HG02840 (cell line): ENCODE data around the gene CHEK1.
"Not testable (repeated sequence)": the region's sequence is repeated elsewhere in the genome, so short reads cannot be mapped to it uniquely, and the experiment has no call there.

ENCODE experiments used
- ATAC-seq: cut with Tn5 transposase; IDR thresholded peaks from one replicate; pipeline ENCODE4 v1.9.1; 2021; ENCODE audit warnings: mild to moderate bottlenecking, moderate library complexity, moderate number of reproducible peaks; ENCODE audit not compliant: unreplicated experiment, low FRiP score

Gene CHEK1

DNA sequence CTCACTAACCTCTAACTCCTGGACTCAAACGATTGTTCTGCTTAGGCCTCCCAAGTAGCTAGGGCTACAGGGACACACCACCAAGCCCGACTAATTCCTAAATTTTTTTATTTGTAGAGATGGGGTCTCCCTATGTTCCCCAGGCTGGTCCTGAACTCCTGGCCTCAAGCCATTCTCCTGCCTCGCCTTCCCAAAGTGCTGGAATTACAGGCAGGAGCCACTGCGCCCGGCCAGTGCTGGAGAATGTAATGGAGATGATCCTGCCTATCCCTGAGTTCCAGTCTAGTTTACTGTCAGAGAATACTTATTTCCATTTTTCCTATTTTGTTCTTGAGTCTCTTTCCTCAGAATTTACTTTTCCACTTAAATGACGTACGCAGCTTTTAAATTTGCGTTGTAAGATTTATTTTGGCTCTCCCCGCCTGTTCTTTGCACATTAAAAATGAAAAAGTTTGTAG lies at the start of gene CHEK1:
Gene CHEK1, plus strand, starts transcription at position 408 of the 458 bp plus-strand sequence. CDS start 1,606 bp downstream, outside the sequence.
- no peak for ATAC-seq

DNA sequence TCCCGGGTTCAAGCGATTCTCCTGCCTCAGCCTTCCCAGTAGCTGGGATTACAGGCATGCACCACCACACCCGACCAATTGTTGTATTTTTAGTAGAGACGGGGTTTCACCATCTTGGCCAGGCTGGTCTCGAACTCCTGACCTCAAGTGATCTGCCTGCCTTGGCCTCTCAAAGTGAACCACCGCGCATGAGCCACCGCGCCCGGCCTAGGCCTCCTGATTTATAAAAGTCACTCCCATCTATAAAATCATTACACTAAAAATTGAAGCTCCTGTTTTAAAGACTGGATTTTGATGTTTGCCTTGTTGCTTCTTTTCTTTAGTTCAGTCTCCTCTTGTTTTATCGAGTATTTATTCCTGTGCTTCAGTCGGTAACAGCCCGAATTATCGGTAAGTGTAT lies 47.8 kb upstream of the CHEK1 start:
- ATAC-seq: not testable (repeated sequence)

DNA sequence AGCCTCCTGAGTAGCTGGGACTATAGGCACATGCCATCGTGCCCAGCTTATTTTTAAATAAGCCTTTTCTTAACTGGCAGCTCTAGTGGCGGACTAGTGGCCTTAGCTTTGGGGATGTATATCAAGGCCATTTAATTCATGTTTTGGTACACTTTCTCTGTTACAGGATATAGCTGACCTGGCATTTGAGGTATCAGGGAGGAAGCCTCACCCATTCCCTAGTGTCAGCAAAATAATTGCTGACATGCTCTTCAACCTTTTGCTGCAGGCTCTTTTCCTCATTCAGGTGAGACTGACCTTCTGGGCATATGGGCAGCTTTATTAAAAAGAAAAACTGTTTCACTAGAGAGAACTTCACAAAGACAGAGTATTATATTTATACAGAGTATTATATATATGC lies 46.2 kb upstream of the CHEK1 start:
- ATAC-seq: no peak

DNA sequence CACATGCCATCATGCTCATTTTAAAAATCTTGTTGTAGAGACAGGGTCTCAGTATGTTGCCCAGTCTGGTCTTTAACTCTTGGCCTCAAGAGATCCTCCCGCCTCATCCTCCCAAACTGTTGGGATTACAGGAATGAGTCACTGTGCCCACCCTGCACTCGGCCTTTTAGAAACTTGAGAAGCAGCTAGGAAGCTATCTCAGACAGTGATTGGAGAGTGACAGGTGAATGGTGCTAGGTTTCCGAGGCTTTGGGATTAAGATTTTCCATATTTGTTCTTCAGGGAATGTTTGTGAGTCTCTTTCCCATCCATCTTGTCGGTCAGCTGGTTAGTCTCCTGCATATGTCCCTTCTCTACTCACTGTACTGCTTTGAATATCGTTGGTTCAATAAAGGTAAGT lies 45.2 kb upstream of the CHEK1 start:
- no peak for ATAC-seq

DNA sequence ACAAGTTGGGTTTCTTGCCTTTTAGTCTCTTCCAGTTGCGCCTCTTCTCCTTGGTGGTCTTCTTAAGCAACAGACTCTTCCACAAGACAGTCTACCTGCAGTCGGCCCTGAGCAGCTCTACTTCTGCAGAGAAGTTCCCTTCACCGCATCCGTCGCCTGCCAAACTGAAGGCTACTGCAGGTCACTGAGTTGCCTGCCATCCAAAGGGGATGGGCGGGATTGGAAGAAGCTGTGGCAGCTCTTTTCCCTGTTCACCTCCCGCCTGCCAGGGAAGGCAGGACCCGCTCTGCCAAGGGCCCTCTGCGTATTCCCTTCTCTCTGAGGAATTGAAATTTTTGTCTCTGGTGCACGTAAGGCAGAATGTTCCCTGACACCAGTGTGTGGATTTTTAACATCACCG lies 41.5 kb upstream of the CHEK1 start:
- ATAC-seq: no peak

DNA sequence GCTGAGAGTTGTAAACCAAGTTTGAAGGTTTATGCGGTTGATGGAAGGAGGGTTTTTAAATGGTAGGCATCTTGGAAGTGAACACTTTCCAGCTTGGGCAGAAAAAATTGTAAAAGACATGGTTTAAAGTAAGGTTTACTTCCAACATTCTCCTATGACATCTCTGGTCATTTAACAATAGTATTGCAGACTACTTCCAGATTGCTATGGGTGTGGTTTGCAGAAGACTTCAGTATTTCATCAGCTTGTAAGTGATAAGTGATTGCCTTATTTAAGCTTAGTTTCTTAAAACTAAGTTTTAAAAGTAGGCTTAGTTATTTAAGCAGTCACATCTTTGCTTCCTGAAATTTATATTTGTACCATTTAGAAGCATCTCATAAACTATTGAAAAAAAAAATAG lies 39.5 kb upstream of the CHEK1 start:
- ATAC-seq: no peak

DNA sequence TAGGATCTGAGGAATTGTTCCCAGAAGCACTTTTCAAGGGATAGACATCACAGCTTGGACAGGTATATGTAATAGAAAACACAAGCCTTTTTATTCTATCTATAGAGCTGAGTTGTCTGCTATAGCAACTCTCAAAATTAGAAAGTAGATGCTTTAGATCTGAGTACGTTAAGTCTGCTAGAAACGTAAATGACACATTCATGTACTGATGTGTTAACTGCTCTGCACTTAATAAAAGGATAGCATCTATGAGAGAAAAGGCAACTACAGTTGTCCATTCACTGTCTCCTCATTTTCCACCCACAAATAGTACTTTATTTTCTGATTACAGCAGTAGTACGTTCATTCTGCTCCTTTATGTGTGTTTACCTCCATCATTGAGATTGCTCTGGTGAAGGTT lies 38.3 kb upstream of the CHEK1 start:
- no peak for ATAC-seq

DNA sequence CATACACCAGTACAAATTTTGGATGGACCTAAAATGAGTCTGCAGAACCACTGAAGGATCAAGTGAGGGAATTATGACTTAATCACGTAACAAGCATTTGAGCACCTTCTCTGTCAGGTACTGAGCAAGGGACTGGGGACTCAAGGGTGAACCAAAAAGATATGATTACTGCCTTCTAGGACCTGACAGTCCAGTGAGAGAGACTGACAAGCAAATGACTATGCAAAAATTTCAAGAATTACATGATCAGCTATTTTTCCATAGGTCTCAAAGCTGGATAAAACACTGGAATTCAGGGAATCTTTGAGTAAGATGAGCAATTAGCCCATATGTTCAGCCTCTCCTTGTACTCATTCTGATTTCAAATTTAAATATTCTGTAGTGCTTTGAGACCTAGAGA lies 37.5 kb upstream of the CHEK1 start:
- no peak for ATAC-seq

DNA sequence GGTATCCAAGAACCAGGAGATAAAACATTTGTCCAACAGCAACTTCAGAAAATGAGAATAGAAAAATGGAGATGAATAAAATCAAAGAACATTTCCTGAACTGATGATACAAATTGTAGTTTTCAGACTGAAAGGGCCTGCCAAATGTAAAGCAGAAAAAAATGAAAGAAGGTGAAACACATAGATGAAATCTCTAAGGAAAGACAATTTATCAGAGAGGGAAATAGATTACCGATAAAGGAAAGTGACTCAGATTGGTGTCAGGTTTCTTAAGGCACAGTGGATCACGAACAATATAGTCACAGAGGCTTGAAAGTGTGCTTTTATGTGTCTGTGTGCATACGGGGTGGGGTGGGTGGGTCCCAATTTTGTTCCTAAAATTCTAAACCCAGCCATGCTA lies 36.5 kb upstream of the CHEK1 start:
- ATAC-seq: no peak

DNA sequence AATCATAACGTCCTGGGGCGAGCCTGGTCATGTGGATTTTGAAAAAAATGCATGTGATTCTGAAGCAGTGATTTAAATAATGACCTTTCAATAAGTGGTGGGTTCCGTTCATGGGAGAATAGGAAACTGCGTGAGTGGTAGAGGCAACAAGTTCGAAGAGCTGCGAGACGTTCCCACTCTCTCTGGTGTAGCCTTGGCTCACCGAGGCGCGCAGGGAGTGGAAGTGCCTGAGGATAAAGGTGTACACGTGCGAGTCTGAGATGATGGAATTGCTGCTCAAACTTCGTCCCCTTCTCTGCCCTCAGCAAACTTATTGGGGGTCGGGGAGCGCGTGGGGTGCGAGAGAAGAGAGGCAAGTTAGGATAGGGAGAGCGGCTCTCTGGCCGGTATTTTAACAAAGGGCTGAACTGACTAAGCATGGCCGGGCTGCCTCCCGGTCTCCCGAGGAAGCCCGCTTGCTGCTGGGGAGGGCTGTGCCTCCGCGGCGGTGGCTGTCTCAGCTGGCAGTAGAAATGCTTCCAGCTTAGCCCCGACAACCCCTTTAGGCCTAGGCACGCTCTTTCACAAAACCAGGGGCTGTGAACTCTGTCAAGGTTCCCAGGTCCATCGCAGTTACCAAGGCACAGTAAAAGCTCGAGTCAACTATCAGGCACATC lies 33.2 kb upstream of the CHEK1 start:
- peak; percentile 25 for ATAC-seq

DNA sequence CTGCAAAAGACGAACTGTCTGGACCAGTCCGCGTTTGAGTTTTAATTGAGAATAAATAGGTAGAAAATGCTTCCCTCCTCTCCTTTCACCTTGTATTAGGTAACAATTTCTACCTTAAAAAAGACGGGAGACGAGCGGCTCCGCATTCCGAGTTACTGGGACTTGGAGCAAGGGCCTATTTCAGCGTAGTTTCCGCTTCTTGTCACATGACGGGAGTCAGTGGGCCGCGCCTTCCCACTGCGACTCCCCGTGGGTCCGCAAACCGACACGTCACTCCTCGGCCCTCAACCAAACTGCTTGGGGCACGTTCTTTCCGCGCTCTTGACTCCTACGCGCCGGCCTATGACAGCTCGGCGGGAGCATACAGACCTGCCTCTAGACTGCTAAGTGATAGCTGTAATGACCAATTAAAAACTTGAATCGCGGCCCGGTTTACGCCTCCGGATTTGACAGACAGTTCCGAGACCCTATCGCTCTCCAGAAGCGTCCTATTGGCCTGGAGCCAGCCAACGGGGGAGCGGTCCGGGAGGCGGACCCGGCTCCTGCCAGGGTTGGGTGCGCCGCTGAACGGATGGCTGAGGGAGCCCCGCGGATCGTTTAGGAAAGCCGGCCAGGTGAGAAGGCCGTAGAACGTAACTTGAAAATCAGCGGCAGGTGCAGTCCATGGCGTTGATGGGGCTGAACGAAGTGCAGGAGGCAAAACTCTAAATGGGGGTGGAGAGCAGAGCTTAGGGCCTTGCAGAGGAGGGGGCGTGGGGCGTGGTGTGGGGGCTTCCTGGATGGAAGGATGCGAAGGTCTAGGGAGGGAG lies 32.5 kb upstream of the CHEK1 start, which contains the start of gene STT3A:
Gene STT3A, plus strand, starts transcription at position 548 of the 809 bp plus-strand sequence. CDS start 3,064 bp downstream, outside the sequence.
- ATAC-seq: peak; percentile 99

DNA sequence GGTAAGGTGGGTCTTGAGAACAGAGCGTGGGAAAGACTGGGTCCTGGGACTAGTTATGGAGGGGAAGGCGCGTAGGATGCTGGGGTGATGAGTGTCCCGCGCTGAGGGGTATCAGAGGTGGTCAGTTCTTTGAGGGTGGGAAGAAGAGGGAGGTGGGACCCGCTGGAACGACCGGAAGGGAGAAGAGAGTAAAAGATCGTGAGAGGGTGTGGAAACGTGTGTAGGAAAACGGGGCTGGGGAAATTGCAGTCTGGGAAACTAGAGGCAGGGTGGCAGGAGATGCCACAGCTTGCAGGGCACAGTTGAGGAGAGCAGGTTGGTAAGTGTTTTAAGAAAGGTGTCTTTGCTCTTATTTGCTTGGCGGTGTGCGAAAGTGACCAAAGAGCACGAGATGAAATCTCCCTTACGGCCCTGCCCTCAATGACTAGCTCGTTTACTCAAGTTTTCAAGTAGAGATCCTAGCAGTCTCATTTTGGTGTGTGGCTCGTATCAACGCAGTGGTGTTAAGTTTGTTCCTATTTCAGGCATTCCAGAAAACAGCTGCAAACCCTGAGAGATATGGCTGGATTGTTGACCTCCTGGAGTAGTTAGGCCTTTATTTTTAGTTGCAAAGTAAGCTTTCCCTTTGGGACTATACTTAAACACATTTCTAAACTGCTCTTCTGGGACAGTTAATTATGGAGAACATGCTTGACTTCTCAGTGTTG lies 31.7 kb upstream of the CHEK1 start:
- no peak for ATAC-seq

DNA sequence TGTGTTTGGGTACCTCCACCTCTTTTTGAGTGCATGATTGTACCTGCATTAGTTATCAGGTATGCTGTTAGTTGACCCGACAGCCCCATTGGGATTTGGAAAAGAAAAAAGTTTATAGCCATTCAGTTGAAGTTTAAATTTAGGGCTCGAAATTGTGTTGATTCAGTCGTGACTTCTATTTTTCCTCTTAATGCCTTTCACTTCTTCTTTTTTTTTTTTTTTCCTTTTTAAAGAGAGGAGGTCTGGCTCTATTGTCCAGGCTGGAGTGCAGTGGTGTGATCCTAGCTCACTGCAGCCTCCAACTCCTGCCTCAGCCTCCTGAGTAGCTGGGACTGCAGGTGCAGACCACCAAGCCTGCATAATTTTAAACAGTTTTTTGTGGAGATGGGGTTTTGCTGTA lies 30.0 kb upstream of the CHEK1 start:
- no peak for ATAC-seq

DNA sequence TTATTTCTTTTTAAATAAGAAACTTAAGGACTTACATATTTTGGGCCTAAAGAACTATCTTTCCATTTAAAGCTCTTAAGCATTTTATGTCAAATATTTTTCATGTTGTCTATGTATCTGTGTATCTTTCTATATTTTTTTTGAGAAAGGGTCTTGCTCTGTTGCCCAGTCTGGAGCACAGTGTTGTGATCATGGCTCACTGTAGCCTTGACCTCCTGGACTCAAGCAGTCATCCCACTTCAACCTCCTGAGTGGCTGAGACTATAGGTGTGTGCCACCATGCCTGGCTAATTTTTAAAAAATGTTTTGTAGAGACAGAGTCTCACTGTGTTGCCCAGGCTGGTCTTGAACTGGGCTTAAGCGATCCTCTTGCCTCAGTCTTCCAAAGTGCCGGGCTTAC lies 24.3 kb upstream of the CHEK1 start:
- ATAC-seq: no peak

DNA sequence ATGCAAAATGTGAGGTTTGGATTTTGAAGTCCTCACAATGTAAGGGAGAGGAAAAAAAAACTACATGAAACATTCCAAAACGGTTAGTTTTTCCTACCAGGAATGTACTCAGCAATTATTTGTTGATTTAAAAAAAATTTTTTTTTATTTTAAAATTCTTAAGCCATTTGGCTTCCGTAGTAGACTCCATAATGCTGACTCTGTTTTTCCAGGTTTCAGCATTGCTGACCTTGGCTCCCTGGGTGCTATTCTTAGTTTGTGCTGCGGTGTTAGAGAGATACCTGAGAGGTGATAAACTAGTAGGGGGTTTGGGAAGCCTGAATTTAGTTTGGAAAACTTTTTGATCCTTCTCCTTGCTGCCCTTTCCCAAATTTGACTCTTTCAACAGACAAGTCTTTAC lies 21.8 kb upstream of the CHEK1 start:
- ATAC-seq: no peak

DNA sequence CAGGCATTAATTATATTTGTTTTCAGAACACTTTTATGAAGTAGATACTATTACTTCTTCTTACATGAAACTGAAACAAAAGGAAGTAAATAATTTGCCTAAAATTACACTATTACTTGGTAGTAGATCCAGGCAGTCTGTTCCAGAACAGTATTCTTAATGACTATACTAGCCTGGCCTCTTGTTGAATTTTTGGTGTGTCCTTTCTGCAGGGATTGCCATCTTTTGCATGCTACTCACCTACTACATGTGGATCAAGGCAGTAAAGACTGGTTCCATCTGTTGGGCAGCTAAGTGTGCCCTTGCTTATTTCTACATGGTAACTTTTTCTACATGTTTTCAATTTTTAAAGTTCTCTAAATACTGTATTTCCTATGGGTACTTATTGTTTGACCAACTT lies 19.5 kb upstream of the CHEK1 start:
- no peak for ATAC-seq

DNA sequence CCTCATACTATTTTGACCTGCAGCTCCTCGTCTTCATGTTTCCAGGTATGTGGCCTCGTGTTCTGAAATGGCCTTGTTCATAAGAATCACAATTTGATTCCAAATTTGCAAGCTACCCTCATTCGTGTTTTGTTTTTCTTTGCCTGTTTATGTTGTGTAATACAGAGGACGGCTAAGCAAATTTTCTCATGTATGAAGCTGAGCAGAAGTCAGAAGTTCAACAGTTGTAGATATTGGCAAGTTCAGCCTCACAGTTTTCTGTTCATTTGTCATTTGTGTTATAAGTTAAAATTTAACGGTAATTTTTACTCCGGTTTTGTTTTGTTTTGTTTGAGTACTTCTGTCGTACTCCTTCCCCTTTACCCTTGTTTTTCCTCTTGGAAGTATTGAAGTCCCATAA lies 15.4 kb upstream of the CHEK1 start:
- no peak for ATAC-seq

DNA sequence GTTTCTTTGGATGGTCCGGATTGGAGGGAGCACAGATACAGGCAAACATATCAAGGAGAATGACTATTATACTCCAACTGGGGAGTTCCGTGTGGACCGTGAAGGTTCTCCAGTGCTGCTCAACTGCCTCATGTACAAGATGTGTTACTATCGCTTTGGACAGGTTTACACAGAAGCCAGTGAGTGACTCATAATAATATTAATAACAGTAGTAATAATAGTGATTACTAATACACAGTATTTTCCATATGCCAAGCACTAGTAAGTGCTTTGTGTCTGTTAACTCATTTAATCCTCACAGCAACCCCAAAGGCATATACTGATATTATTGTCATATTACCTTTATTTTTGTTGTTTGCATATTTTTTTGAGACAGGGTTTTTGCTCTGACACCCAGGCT lies 6.6 kb upstream of the CHEK1 start:
- ATAC-seq: no peak

DNA sequence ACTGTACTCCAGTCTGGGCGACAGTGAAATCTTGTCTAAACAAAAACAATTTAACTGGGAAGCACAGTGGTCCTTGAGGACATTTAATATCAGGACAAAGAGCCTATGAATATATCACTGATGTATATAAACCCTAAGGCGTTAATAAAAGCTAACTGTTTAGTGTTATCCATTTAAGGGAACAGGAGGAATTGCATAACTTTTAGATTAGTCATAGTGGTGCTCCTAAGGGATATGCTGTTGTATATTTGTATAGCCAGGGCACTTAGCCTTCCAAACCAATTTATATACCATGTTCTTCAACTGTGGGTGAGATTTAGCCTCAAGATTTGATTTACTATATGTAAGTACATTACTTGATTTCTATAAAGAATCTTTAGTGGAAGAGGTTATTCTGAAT lies 3.0 kb upstream of the CHEK1 start:
- ATAC-seq: no peak

DNA sequence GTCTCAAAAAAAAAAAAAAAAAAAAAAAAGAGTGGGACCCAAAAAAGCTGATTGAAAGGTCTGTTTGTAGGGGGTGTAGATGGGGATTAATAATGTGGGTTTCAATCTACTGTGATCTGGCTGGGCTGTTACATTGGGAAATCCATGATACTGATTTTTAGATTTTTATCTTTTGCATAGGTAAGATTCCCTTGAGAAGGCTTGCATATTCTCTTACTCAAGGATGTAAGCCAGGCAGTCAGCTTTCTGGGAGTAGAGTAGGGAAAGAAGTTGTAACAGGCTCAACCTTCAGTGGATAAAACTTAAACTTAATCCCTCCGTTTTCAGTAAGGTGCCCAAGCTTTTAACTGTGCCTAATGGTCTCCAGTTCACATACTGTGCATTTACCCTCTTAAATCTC lies 1.9 kb upstream of the CHEK1 start:
- no peak for ATAC-seq

DNA sequence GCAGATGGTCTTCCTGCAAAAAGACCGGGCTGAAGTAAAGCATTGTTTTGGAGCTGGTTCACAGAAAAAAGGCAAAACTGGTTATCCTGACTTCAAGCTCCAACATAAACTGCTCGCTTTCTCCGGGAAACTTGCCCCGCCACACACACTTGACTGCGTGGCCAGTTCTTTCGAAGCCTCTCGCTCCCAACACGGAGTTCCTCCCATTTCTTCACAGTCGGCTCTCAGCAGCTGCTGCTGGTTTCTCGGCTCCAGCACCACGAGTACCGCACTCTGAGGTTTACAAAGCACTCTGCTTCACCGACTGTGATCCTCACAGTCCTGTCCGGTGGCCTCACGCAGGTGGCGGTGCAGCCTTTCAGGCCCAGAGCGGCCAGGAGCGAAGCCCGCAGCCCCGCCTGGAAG lies 264 bp downstream of the CHEK1 start:
- peak; percentile 33 for ATAC-seq
